Fibroblast of skin of left biceps (primary cell): ENCODE data around the gene GNL3.

Experiments used
- DNase-seq, 2 experiments: peaks; one replicate each; pipeline ENCODE4 v3.0.0-alpha.2; 2013; ENCODE audit warnings: low read depth in 2 of 2

The GNL3 gene

GRCh38 chr3:52689151-52689550 lies 3.3 kb downstream of the GNL3 start:
- no peak for DNase-seq

DNA sequence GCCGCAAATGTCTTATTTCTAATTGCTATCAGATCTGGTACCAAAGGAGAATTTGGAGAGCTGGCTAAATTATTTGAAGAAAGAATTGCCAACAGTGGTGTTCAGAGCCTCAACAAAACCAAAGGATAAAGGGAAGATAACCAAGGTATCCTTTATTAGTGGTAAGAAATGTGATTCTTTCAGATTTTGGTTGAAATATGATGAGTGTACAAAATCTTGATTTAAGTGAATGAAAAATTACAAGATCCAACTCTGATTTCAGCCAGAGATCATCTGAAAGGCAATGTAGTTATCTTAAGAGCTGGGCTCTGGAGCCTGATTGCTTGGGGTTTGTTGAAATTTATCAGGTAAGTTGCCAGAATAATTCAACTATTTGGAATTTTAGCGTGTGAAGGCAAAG lies 4.7 kb downstream of the GNL3 start:
- DNase-seq, result no peak

DNA sequence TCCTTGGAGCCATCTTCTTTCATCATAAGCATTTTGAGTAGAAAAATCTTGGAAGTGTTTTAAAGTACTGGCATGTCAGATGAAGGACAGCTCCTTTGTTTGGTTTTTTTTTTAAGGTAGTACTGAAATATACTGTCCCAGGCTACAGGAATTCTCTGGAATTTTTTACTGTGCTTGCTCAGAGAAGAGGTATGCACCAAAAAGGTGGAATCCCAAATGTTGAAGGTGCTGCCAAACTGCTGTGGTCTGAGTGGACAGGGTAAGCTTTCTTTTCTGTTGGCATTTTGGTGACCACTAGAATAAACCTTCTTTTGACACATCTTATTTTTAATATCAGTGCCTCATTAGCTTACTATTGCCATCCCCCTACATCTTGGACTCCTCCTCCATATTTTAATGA lies 7.2 kb downstream of the GNL3 start:
- no peak for DNase-seq

DNA sequence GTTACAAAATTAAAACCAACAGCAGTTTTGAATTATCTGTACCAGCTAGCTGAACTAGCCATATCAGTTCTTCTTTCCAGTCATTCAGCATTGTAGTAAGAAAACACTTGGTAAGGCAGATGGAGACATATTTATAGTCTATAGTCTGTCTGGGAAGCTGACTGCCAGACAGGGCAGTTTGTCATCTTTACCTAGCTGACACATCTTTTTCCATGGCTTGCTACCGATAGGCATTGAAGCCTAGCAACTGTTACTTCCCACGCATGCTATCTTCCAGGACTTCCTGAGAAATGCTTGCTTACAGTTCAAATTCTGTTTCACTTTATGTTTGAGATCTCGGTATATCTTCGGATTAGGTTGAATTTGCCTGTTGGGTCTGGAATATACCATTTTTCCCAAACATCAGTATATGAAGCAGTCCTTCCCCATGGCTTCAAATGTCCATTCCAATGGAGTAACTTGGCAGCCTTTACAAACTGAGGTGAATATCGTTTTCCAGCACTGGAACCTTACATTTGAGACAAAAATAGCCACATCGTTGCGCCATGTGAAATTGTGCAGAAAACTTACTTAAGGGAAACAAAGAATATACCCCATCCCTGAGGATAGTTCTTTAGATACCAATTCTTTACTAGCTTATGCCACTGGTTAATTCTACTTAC lies 8.8 kb downstream of the GNL3 start:
- no peak for DNase-seq

DNA sequence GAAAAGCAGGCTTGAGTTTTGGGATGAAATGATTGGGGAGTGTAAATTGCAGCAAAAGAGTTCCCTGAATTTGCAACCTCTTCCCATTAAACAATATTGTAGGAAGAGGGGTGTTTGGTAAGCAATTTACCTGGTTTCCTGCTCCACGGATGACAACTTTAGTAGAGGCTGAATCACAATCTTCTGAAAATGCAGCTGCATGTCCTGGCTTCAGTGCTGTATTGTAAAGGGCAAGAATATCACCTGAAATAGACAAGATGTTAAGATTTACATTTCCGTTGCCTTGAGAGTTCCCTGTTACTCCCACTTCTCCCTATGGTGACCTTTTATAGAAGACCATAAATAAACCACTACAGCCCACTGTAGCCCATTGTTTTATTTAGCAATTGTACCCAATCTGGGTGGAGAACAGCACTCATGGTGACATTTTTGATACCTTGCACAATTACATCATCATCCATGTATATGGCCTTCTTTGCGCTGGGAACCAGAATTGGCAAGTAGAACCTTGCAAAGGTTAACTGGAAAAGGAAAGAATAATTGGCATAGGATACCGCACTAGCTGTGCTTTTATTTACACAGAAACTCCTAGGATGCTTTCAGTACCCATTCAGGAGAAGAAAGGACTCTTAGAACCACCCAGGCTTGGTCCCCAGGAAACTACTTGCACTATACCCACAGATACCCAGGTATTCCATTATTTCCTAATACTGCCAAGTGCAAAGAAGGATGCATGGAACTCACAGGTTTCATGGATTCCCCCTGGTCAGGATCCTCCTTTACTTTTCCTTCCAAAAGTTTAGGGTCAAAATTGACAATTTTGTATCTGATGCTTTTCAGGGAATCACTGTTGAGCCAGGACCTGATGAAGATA lies 10.2 kb downstream of the GNL3 start:
- DNase-seq, result no peak

- DNase-seq, result no peak
Measured at GRCh38 chr3:52696830-52697631, 11.2 kb downstream of the GNL3 start.

GRCh38 chr3:52697632-52697965 lies 11.8 kb downstream of the GNL3 start:
- DNase-seq, result no peak

DNA sequence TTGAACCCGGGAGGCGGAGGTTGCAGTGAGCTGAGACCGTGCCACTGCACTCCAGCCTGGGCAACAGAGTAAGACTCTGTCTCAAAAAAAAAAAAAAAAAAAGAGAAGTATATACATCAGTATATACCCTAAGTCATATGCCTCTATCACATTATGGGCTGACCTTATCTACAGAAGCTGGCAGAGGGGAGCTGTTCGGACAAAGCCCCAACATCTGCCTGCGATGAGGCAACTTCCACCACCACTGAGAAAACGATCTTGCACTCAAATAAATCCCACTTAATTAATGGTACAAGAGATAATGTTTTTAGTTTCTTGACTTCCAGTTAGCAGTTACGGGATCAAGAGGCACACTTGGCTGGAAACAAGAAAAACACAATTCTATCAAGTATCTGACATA lies 17.5 kb downstream of the GNL3 start:
- no peak for DNase-seq

DNA sequence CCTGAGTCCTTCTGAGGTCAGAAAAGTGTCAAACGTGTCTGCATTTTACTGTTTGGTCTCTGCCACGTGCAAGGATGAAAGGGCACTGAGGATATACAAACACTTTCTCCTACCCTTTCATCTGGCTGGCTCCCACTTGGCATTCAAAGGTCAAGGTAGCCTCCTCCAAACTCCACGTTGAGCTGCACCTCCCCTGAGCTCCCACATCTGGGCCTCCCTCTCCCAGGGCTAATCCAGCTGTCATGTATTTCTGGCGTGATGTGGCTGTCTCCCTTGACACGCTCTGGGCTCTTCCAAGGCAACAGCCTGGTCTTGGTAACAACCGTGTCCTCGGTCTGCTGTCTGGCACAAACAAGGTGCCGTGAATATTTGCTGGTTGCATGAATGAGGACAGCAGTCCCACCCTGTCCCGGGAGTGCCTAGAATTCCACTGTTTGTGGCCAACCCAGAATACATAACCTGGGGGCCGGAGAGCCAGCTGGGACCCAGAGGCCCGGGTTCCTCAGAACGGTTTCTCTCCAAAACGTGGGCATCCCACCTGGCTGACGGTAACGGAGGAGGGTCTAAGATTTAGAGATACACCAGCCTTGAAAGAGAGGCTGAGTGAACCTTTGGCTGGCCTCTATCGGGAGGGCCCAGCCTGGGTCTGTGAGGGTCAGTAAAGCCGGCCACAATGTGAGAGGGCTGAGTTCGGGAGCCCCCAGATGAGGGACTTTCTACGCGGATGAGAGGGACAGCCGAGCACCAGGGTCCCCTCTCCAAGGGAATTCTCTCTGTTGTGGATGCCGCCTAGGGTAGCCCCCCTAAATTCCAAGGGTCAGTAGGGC lies 19.0 kb downstream of the GNL3 start:
- DNase-seq, result no peak

- no peak for DNase-seq
Measured at GRCh38 chr3:52705438-52705687, 19.5 kb downstream of the GNL3 start.

- DNase-seq, result peak; percentile 34 to 44
Measured at GRCh38 chr3:52705688-52706686, 20.2 kb downstream of the GNL3 start, which contains the start of the genes GLT8D1 and SPCS1. Gene GLT8D1 (minus strand): TSS chr3:52705791. CDS start chr3:52700460, 5,331 bp downstream. Gene SPCS1 (plus strand): TSS chr3:52706106. CDS start chr3:52706247, 141 bp downstream.

GRCh38 chr3:52707585-52707984 lies 21.8 kb downstream of the GNL3 start:
- DNase-seq, result no peak

DNA sequence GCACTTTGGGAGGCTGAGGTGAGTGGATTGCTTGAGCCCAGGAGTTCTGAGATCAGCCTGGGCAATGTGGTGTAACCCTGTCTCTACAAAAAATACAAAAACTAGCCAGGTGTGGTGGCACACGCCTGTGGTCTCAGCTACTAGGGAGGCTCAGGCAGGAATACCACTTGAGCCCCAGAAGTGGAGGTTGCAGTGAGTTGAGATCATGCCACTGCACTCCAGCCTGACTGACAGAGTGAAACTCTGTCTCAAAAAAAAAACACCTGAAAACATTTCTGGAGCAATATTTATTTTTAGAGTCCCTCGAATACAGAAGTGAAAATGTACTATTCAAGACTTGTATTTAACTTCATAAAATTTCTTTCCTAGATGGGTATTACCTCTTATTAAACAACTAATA lies 24.7 kb downstream of the GNL3 start:
- DNase-seq, result no peak

DNA sequence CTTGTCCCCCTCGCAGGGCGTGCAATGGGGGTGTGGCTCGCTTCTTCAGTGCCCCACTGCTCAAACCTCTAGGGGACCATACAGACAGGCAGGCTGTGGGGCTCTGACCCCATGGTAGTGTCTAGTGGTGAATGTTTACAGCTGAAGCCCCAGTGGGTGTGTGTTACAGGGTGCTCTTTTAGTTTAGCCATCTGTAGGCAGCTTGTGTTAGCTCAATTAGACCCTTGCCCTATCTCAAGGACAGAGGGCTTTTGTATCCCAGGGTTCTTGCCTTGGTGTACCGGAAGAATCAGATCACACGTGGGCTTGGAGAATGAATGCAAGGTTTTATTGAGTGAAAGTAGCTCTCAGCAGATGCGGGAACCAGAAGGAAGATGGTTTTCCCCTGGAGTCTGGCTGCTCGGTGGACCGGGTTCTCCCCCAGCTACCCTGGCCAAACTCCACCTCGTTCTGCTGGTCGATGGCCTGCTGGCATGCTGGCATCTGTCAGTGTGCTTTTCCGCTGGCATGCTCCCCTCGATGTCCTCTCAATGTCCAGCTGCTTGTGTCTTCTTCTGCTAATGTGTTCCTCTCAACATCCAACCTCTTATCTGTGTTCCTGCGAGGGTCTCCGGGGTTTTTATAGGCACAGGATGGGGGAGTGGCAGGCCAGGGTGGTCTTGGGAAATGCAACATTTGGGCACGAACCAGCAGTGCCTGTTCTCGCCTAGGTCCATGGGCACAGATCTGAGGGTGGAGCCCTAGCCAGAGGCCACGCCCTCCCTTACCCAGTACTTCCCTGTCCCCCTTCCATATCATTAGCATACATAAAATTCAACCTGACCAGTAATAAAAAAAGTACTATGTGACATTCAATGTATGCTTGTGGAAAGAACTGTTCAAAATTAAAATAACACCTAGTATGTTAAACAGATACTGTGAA lies 26.7 kb downstream of the GNL3 start:
- DNase-seq, result no peak

GRCh38 chr3:52714335-52715302 lies 28.8 kb downstream of the GNL3 start:
- no peak for DNase-seq

DNA sequence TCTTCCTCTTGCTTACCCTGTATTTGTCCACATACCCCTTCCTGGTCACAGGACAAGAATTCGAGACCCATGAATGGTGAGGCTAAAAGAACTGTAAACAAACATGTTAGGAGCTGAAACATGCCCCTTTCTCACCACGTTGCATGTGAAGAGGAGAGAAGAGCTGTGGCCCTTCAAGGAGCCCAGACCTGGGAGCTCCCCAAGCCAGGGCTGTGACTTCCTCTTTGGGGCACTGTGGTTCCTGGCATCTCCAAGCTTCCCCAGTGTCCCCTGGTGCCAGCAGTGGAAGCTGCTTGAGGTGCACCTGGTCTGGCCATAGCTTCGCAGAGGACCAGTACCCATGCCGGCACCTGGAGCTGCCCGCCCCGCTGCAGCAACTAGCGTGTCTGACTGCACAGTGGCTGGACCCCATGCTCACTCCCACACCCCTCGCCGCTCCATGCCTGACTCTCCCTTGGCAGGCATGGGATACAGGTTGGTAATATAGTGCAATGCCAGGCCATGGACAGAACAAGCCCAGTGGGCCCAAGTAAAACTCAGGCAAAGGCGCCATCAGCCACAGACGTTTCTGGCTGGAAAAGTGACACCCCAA lies 30.0 kb downstream of the GNL3 start:
- DNase-seq, result no peak

DNA sequence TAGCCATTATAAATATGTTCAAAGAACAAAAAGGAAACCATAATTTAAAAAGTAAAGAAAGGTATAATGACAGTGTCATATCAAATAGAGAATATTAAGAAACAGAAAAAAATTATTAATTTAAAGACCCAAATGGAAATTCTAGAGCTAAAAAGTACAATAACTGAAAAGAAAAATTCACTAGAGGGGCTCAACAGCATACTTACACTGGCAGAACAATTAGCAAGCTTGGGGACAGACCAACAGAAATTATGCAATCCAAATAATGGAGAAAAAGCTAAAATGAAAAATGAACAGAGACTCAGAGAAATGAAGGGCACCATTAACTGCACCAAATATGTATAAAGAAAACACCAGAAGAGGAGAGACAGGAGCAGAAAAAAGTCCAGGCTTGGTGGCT lies 33.8 kb downstream of the GNL3 start:
- DNase-seq, result no peak
